Duodenal mucosa (tissue), 2 donors: ENCODE results near the gene FST.
A peak's percentile ranks its signal among the peaks of the same experiment; 100 is the strongest.

Experiments used
- H3K27ac ChIP-seq: one replicate; pipeline ENCODE4 v1.7.0; 2013; ENCODE audit warnings: low read depth, low read length
- H3K27me3 ChIP-seq, 2 donors: one replicate each; pipeline ENCODE4 v1.7.0; 2013; ENCODE audit warnings: low read length in 2 of 2, control low read depth in 1 of 2; ENCODE audit not compliant: insufficient read depth in 2 of 2, control insufficient read depth in 1 of 2
- H3K36me3 ChIP-seq, 2 donors: one replicate each; pipeline ENCODE4 v1.7.0; 2013; ENCODE audit warnings: low read length in 2 of 2, control low read depth in 1 of 2; ENCODE audit not compliant: insufficient read depth in 2 of 2, control insufficient read depth in 1 of 2
- H3K4me1 ChIP-seq, 2 donors: one replicate each; pipeline ENCODE4 v1.7.0; 2013; ENCODE audit warnings: low read length in 2 of 2, control low read depth in 1 of 2; ENCODE audit not compliant: insufficient read depth in 2 of 2, control insufficient read depth in 1 of 2
- H3K4me3 ChIP-seq, 2 donors: one replicate each; pipeline ENCODE4 v1.7.0; 2013; ENCODE audit warnings: low read length in 2 of 2, low read depth in 1 of 2
- H3K9ac ChIP-seq, 2 donors: one replicate each; pipeline ENCODE4 v1.7.0; 2013; ENCODE audit warnings: low read length in 2 of 2, low read depth in 1 of 2
- H3K9me3 ChIP-seq, 2 donors: one replicate each; pipeline ENCODE4 v1.7.0; 2013; ENCODE audit warnings: low read length in 2 of 2, control low read depth in 1 of 2; ENCODE audit not compliant: control insufficient read depth in 1 of 2

FST gene, protein sequence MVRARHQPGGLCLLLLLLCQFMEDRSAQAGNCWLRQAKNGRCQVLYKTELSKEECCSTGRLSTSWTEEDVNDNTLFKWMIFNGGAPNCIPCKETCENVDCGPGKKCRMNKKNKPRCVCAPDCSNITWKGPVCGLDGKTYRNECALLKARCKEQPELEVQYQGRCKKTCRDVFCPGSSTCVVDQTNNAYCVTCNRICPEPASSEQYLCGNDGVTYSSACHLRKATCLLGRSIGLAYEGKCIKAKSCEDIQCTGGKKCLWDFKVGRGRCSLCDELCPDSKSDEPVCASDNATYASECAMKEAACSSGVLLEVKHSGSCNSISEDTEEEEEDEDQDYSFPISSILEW

DNA sequence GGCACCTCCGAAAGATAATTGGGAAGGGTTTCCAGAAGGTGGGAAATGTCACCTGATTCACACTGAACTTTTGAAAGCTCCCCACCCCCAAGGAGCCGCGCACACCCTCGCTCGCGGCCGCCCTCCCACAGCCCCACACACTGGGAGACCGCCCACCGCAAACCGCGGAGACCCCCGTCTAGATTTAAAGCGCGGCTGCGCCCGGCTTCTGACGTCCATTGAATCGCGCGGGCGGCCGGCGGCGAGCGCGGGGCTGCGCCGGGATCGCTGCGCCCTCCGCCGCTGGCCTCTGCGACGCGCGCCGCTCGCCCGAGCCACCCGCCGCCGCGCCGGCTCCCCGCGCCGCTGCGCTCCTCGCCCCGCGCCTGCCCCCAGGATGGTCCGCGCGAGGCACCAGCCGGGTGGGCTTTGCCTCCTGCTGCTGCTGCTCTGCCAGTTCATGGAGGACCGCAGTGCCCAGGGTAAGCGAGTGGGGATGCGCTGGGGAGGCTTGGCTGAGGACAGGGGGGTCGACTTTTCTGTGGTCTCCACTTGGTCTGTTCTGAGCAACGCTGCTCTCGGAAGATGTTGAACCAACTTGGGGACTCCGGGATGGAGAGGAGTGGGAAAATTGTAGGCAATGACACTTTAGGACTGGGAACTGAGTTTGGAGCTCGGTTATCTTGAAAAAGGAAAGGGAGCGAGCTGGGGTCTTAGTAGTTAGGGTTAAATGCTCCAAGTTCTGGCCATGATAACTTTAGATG, at the start of gene FST:
TSS of gene FST (plus strand) at position 214 of the 743 bp plus-strand sequence. CDS start at position 377, 163 bp downstream.
- no peak within 1 kb of the TSS for H3K27ac ChIP-seq
- H3K4me3 ChIP-seq = peak within 1 kb of the TSS; percentile 71 to 74
- H3K36me3 ChIP-seq = no peaks in the 10 kb centered on the region
- H3K27me3 ChIP-seq = peaks cover 28 to 44% of the 10 kb centered on the region in 2 donors
- H3K9me3 ChIP-seq = no peaks in the 10 kb centered on the region
- H3K4me1 ChIP-seq = peaks cover 20 to 27% of the 10 kb centered on the region in 2 donors
- no peak within 1 kb of the TSS for H3K9ac ChIP-seq

- no peaks in the 10 kb centered on the region for H3K4me1 ChIP-seq
- no peak overlapping the region for H3K9ac ChIP-seq
- H3K4me3 ChIP-seq = no peak overlapping the region
- H3K27me3 ChIP-seq = no peaks in the 10 kb centered on the region
- H3K36me3 ChIP-seq = no peaks in the 10 kb centered on the region
- H3K9me3 ChIP-seq = no peaks in the 10 kb centered on the region
- no peak overlapping the region for H3K27ac ChIP-seq
Measured at GRCh38 chr5:53431665-53432064, 48.8 kb upstream of the FST start.

- Histone ChIP-seq H3K4me3 (no peak overlapping the region), H3K4me1 (no peaks in the 10 kb centered on the region), H3K36me3 (no peaks in the 10 kb centered on the region), H3K9ac (no peak overlapping the region), H3K27me3 (no peaks in the 10 kb centered on the region), H3K27ac (no peak overlapping the region), H3K9me3 (no peaks in the 10 kb centered on the region)
Measured at GRCh38 chr5:53433026-53433425, 47.4 kb upstream of the FST start.

- Histone ChIP-seq H3K9ac (no peak overlapping the region), H3K36me3 (no peaks in the 10 kb centered on the region), H3K4me3 (no peak overlapping the region), H3K27ac (no peak overlapping the region), H3K9me3 (no peaks in the 10 kb centered on the region), H3K4me1 (no peaks in the 10 kb centered on the region), H3K27me3 (no peaks in the 10 kb centered on the region)
Measured at GRCh38 chr5:53434541-53434940, 45.9 kb upstream of the FST start.

GRCh38 chr5:53436480-53437191, 43.8 kb upstream of the FST start:
- H3K27me3 ChIP-seq = no peaks in the 10 kb centered on the region
- H3K4me3 ChIP-seq = no peak overlapping the region
- H3K9ac ChIP-seq = no peak overlapping the region
- no peaks in the 10 kb centered on the region for H3K4me1 ChIP-seq
- H3K9me3 ChIP-seq = no peaks in the 10 kb centered on the region
- no peak overlapping the region for H3K27ac ChIP-seq
- no peaks in the 10 kb centered on the region for H3K36me3 ChIP-seq

DNA sequence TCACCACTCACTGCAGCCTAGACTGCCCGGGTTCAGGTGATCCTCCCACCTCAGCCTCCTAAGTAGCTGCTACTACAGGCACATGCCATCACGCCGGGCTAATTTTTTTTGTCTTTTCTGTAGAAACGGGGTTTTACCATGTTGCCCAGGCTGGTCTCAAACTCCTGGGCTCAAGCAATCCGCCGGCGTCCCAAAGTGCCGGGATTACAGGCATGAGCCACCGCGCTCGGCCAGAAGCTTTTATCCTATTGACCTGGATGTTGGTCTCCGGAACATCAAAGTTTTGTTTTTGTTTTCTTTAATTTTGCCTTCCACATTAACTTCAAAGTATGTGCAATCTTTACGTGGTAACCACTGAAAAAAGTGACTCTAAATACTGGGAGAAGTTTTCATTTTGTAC, 42.4 kb upstream of the FST start:
- Histone ChIP-seq H3K9me3 (no peaks in the 10 kb centered on the region), H3K36me3 (no peaks in the 10 kb centered on the region), H3K4me1 (no peaks in the 10 kb centered on the region), H3K4me3 (no peak overlapping the region), H3K27ac (no peak overlapping the region), H3K27me3 (no peaks in the 10 kb centered on the region), H3K9ac (no peak overlapping the region)

DNA sequence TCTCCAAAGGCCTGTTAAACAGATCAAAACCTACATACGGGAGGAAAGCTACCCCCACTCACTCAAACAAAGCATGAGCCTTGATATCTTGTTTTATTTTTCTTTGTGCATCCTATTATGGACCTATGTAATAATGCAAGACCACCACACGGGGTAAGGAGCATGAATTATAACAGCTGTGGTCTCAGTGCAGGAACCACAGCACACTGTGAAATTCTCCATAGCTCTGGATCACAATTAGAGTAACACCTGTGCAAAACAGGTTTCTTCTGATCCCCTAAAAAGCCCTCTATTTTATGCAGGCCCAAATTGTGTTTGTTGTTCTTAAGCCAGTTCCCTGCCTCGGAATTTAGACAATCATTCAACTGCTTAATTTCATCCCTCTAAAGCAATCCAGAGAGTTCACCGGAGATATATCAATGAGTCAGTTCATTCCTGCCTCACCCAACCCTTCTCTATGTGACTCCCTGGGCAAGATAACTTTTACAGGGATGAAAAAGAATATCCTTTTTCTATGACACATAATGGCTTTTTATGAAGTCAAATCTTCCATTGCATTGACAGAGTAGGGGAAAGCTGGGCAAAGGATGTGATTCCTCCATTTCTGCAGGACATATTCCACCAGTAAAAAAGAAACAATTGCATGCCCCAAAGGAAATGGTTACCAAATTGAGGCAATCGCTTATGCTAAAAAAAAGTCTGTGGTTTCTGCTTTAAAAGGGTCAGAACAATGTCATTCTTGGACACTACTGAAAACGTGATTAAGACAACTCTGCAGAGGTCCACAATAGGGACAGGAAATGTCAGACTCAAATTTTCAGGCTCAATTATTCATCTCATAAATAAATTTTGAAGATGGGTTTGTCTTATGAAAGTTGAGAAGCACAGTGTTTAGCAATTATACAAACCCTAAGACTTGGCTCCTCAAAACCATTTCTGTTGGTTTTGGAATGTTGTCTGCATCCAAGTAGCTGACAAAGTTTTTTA, 41.6 kb upstream of the FST start:
- H3K27ac ChIP-seq = no peak overlapping the region
- H3K4me3 ChIP-seq = no peak overlapping the region
- no peaks in the 10 kb centered on the region for H3K4me1 ChIP-seq
- no peaks in the 10 kb centered on the region for H3K9me3 ChIP-seq
- H3K27me3 ChIP-seq = no peaks in the 10 kb centered on the region
- H3K36me3 ChIP-seq = no peaks in the 10 kb centered on the region
- no peak overlapping the region for H3K9ac ChIP-seq

DNA sequence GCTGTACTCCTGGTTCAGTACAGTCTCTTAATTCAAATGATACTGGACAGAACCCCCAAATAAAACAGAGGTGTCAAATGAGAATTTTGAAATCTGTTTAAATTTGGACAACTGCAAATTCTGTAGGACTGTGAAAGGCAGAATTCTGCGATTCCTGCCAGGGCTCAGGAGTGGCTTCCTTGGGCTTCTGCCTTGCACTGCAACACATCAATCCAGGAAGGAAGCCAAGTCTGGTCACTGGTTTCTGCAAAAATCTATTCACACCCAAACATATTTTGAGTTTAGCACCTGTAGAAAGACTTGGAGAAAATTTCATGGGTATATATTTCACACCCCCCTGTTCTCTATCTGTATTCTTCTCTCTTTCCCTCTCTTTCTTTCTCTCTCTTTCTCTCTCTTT, 37.5 kb upstream of the FST start:
- H3K9ac ChIP-seq = no peak overlapping the region
- H3K4me3 ChIP-seq = no peak overlapping the region
- no peaks in the 10 kb centered on the region for H3K36me3 ChIP-seq
- H3K27me3 ChIP-seq = no peaks in the 10 kb centered on the region
- H3K4me1 ChIP-seq = no peaks in the 10 kb centered on the region
- no peaks in the 10 kb centered on the region for H3K9me3 ChIP-seq
- H3K27ac ChIP-seq = no peak overlapping the region

DNA sequence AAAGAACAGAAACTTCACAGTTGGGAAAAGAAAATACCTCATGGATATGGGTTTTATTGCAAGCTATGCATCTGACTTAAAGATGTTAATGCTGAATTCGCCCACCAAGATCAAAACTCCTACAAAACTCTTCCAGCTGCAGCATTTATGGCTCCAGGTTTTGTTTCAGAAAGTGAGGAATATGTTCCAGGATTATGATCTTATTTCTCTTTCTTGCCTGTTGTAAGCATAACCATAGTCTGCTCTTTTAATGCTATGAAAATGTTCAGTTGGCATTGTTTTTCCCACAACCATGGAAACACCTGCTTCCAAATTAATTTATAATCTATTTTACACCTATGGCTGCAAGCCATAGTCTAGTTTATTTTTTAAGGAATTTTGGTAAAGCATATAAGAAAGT, 34.9 kb upstream of the FST start:
- H3K9me3 ChIP-seq = no peaks in the 10 kb centered on the region
- no peak overlapping the region for H3K4me3 ChIP-seq
- no peak overlapping the region for H3K9ac ChIP-seq
- no peaks in the 10 kb centered on the region for H3K36me3 ChIP-seq
- no peaks in the 10 kb centered on the region for H3K4me1 ChIP-seq
- H3K27me3 ChIP-seq = no peaks in the 10 kb centered on the region
- H3K27ac ChIP-seq = no peak overlapping the region
